HepG2 (cell line): Measurements from ENCODE around the gene AUTS2. TPM values are rescaled to one million over a fixed set of nuclear protein-coding genes. Genes with fewer than 3 reads are reported as not detected.

Experiments used
- ATAC-seq: fragments of 200-7000 bp; cut with Tn5 transposase; 3 replicates; pipeline ENCODE4 v1.9.1; 2020; ENCODE audit warnings: mild to moderate bottlenecking, moderate library complexity
- BruUV-seq: library from RNA; stranded (reverse); fragments of 400-500 nt; replicated peaks from 2 replicates; lab custom pipeline; 2021; lab: Mats Ljungman, UMichigan
- CTCF ChIA-PET: fragments of 300-600 bp; formaldehyde crosslinking; extraction: SDS; loops from one replicate; lab custom pipeline; 2021; ENCODE audit warnings: low total read pairs, inconsistent platforms, low intra/inter-chr PET ratio; lab: Yijun Ruan, JAX
- POLR2A ChIA-PET: fragments of 350-600 bp; sonication (Branson Sonifier 250); formaldehyde crosslinking; loops from one replicate; lab custom pipeline; 2020; ENCODE audit warnings: antibody characterized with exemption, inconsistent platforms; lab: Yijun Ruan, JAX
- DNase-seq: peaks from one replicate; pipeline ENCODE4 v3.0.0-alpha.2; 2015; ENCODE audit warnings: low spot score
- FAIRE-seq: peaks from 3 replicates; lab custom pipeline; 2011; peaks lifted over from hg19 to GRCh38; lab: Jason Lieb, UNC
- H2AFZ ChIP-seq: one replicate; pipeline ENCODE4 v1.6.1; 2011; ENCODE audit warnings: low read length, inconsistent platforms
- H3K27ac ChIP-seq: fragments of 300-600 bp; 3 replicates; pipeline ENCODE4 v1.8.0; 2011; ENCODE audit warnings: mixed run types, mild to moderate bottlenecking, mixed read lengths, low read length, inconsistent platforms; ENCODE audit not compliant: insufficient read depth; ENCODE audit errors: extremely low read length
- H3K27me3 ChIP-seq, 2 experiments: fragments of 200-600 bp in 1 of 2; 2 replicates in 1 of 2; 3 replicates in 1 of 2; pipeline versions ENCODE4 v1.6.0 to v1.8.0; 2011; ENCODE audit warnings: low read length in 2 of 2, mild to moderate bottlenecking in 2 of 2, moderate library complexity in 2 of 2, inconsistent platforms in 1 of 2; ENCODE audit not compliant: insufficient read depth in 2 of 2, control insufficient read depth in 1 of 2
- H3K36me3 ChIP-seq, 2 experiments: fragments of 200-600 bp in 1 of 2; replicated peaks in 1 of 2; 2 replicates in 1 of 2; 3 replicates in 1 of 2; pipeline versions ENCODE4 v1.5.1 to v1.8.0; 2011; ENCODE audit warnings: low read length in 2 of 2, inconsistent platforms in 1 of 2; ENCODE audit not compliant: insufficient read depth in 2 of 2, control insufficient read depth in 1 of 2
- H3K4me1 ChIP-seq: 2 replicates; pipeline ENCODE4 v1.5.1; 2012; ENCODE audit warnings: low read length, inconsistent platforms; ENCODE audit not compliant: insufficient read depth
- H3K4me2 ChIP-seq: 2 replicates; pipeline ENCODE4 v1.6.0; 2011; ENCODE audit warnings: low read depth, low read length, inconsistent platforms
- H3K4me3 ChIP-seq, 3 experiments: fragments of 200-600 bp in 1 of 3; sonication (generic), shearing (Covaris generic) in 1 of 3; replicated peaks in 1 of 3; 2 replicates each; pipeline ENCODE4 v1.5.1; 2011 to 2016; ENCODE audit warnings: low read length in 3 of 3, inconsistent platforms in 2 of 3, low read depth in 2 of 3, mild to moderate bottlenecking in 2 of 3, control low read depth in 1 of 3, mixed read lengths in 1 of 3; ENCODE audit not compliant: insufficient read depth in 1 of 3
- H3K79me2 ChIP-seq: one replicate; pipeline ENCODE4 v1.6.1; 2011; ENCODE audit warnings: low read length, inconsistent platforms; ENCODE audit not compliant: insufficient read depth
- H3K9ac ChIP-seq: 2 replicates; pipeline ENCODE4 v1.6.0; 2011; ENCODE audit warnings: mild to moderate bottlenecking, low read depth, low read length, inconsistent platforms; ENCODE audit not compliant: insufficient read depth
- H3K9me3 ChIP-seq: 2 replicates; pipeline ENCODE4 v1.5.1; 2012; ENCODE audit warnings: mild to moderate bottlenecking, low read length
- H4K20me1 ChIP-seq: 2 replicates; pipeline ENCODE4 v1.6.0; 2011; ENCODE audit warnings: inconsistent platforms, mild to moderate bottlenecking, low read length, moderate library complexity; ENCODE audit not compliant: insufficient read depth
- AKNA ChIP-seq: sonication (generic); formaldehyde crosslinking; IDR thresholded peaks from 2 replicates; pipeline ENCODE4 v1.4.0; 2020; ENCODE audit warnings: missing genetic modification reagents, borderline replicate concordance
- ELF3 ChIP-seq: IDR thresholded peaks from 2 replicates; pipeline ENCODE4 v1.6.1; 2016; ENCODE audit warnings: missing genetic modification reagents, missing compliant biosample characterization
- HINFP ChIP-seq: sonication (generic); formaldehyde crosslinking; IDR thresholded peaks from 2 replicates; pipeline ENCODE4 v1.4.0; 2020; ENCODE audit warnings: low read depth, mild to moderate bottlenecking, missing genetic modification reagents
- HMG20B ChIP-seq: conservative IDR thresholded peaks from 2 replicates; pipeline ENCODE4 v1.6.1; 2016; ENCODE audit warnings: missing genetic modification reagents, missing compliant biosample characterization
- HNF1A ChIP-seq, 2 experiments: sonication (generic) in 1 of 2; formaldehyde crosslinking in 1 of 2; IDR thresholded peaks; 2 replicates each; pipeline versions ENCODE4 v1.4.0 to v1.6.1; 2016 to 2020; ENCODE audit warnings: borderline replicate concordance in 1 of 2, low read depth in 1 of 2, mild to moderate bottlenecking in 1 of 2, missing genetic modification reagents in 1 of 2
- HNRNPK ChIP-seq: fragments of 200-400 bp; formaldehyde crosslinking; IDR thresholded peaks from 2 replicates; pipeline ENCODE4 v1.6.1; 2018; ENCODE audit warnings: low read length, low read depth, moderate library complexity, mild to moderate bottlenecking; ENCODE audit not compliant: poor library complexity, severe bottlenecking
- IKZF1 ChIP-seq: fragments of 450-650 bp; IDR thresholded peaks from 2 replicates; pipeline ENCODE4 v1.7.1; 2016
- POLR2A ChIP-seq, 2 experiments: IDR thresholded peaks; 2 replicates each; pipeline ENCODE4 v1.6.1; 2011; ENCODE audit warnings: low read depth in 2 of 2, low read length in 2 of 2, mild to moderate bottlenecking in 1 of 2, moderate library complexity in 1 of 2; ENCODE audit not compliant: insufficient read depth in 1 of 2
- SAP130 ChIP-seq: IDR thresholded peaks from 2 replicates; pipeline ENCODE4 v1.6.1; 2016; ENCODE audit warnings: low read depth
- THAP8 ChIP-seq: sonication (generic); formaldehyde crosslinking; IDR thresholded peaks from 2 replicates; pipeline ENCODE4 v1.5.1; 2020; ENCODE audit warnings: missing genetic modification reagents, mild to moderate bottlenecking, borderline replicate concordance
- ZC3H13 ChIP-seq: sonication (generic); formaldehyde crosslinking; IDR thresholded peaks from 2 replicates; pipeline ENCODE4 v1.8.1; 2023; ENCODE audit warnings: mild to moderate bottlenecking, missing genetic modification reagents, moderate library complexity
- ZNF20 ChIP-seq: sonication (generic); formaldehyde crosslinking; IDR thresholded peaks from 2 replicates; pipeline ENCODE4 v1.4.0; 2020; ENCODE audit warnings: mild to moderate bottlenecking, moderate library complexity, missing genetic modification reagents
- ZNF720 ChIP-seq: sonication (generic); formaldehyde crosslinking; IDR thresholded peaks from 2 replicates; pipeline ENCODE4 v1.4.0; 2020; ENCODE audit warnings: missing genetic modification reagents
- WGBS: methylation state at CpG from one replicate; pipeline ENCODE4 v1.1.6; 2017; ENCODE audit warnings: low lambda C conversion rate; 5-methylcytosine and 5-hydroxymethylcytosine counted together
- in situ Hi-C: cut with HindIII; loops from 2 replicates; pipeline ENCODE4 v1.10.0; 2017; ENCODE audit warnings: low pct_unique_long_range_greater_than_20kb; ENCODE audit not compliant: extremely low pct_ligation_motif_present
- intact Hi-C: fragments of 100-400 bp; cut with micrococcal nuclease; formaldehyde crosslinking; loops from one replicate; pipeline ENCODE4 v1.10.0; 2022; ENCODE audit not compliant: unreplicated experiment
- polyA plus RNA-seq, 8 experiments: library from polyadenylated mRNA; depleted of rRNA in 3 of 8; stranded (reverse) in 7 of 8; unstranded in 1 of 8; fragments of >200 nt; fragmentation: Illumina TruSeq in 4 of 8; extraction: Trizol in 4 of 8; gene quantifications; 2 replicates each; pipeline versions ENCODE4 v1.2.1 to v1.2.3, GENCODE V29; 2011 to 2016; ENCODE audit warnings: low read depth in 4 of 8, missing spikeins in 1 of 8, mixed read lengths in 1 of 8; ENCODE audit not compliant: insufficient read depth in 1 of 8
- total RNA-seq, 5 experiments: library from RNA; depleted of rRNA; stranded (reverse); fragments of >200 nt; fragmentation: Illumina TruSeq; extraction: Trizol; gene quantifications; 2 replicates each; pipeline ENCODE4 v1.2.3, GENCODE V29; 2016; ENCODE audit warnings: low read depth in 1 of 5

The AUTS2 gene
- total and polyA plus RNA-seq, 2 of the 13 experiments (the other 11 are each of a cell fraction or from before 2014, with no cell fraction given) = 0.38 TPM; not detected in 1

- in situ Hi-C loops = no loop called here
- no peak for TF ChIP-seq ZNF720 (CRISPR knock-in tag)
- TF ChIP-seq SAP130 (CRISPR knock-in tag) = peak; percentile 35; the same call in 1 of the 2 replicates
- TF ChIP-seq HINFP (CRISPR knock-in tag) = no peak
- TF ChIP-seq HMG20B (CRISPR knock-in tag) = no peak
- TF ChIP-seq THAP8 (CRISPR knock-in tag) = no peak
- TF ChIP-seq ELF3 (CRISPR knock-in tag) = peak; percentile 89
- no peak for TF ChIP-seq ZC3H13 (CRISPR knock-in tag)
- TF ChIP-seq ZNF20 (CRISPR knock-in tag) = no peak
- no peak for TF ChIP-seq HNRNPK
- no peak for TF ChIP-seq AKNA (CRISPR knock-in tag)
- no peak for TF ChIP-seq HNF1A (IDR thresholded peaks at IDR 0.05; ENCODE audit: low read depth)
- TF ChIP-seq HNF1A (CRISPR knock-in tag; IDR thresholded peaks at IDR 0.05; ENCODE audit: borderline replicate concordance) = no peak
- no peak for TF ChIP-seq POLR2A (IDR thresholded peaks at IDR 0.05; ENCODE audit: insufficient read depth in 1 of 2, low read depth in 2 of 2, low read length in 2 of 2)
- TF ChIP-seq IKZF1 = no peak
These were observed 973.2 kb downstream of the AUTS2 start for GRCh38 chr7:70571403-70571934.

More at GRCh38 chr7:70571403-70571934, 973.2 kb downstream of the AUTS2 start:
- Histone ChIP-seq H4K20me1 (no peaks in the 10 kb centered on the region), H3K27ac (peak overlapping the region; percentile 42), H3K4me1 (peaks cover 33% of the 10 kb centered on the region), H3K9me3 (no peaks in the 10 kb centered on the region), H3K4me2 (peak overlapping the region; percentile 66), H3K27me3 (no peaks in the 10 kb centered on the region), H3K9ac (no peak overlapping the region; the same call in 1 of the 2 replicates), H2AFZ (no peak overlapping the region), H3K4me3 (peak overlapping the region in 1 of 3 experiments; percentile 48; a peak in 1 of 6 replicates), H3K79me2 (no peaks in the 10 kb centered on the region), H3K36me3 (no peaks in the 10 kb centered on the region)
- DNase-seq (peak; percentile 75), FAIRE-seq (peak; percentile 58), ATAC-seq (peak; percentile 96)
- ChIA-PET POLR2A (no interaction called here), CTCF (no interaction called here)
- no TSS peak for BruUV-seq
- WGBS = 40% methylated on average over 2 of the region's 5 CpGs
- intact Hi-C loops = no loop called here
